GM21723 (cell line): Measurements from ENCODE around the gene GARNL3.

Source experiments
- ATAC-seq: cut with Tn5 transposase; IDR thresholded peaks from one replicate; pipeline ENCODE4 v1.9.1; 2021; ENCODE audit warnings: mild to moderate bottlenecking, moderate library complexity; ENCODE audit not compliant: unreplicated experiment

The GARNL3 gene

GRCh38 chr9:127399736-127400269, 135.2 kb downstream of the GARNL3 start:
- ATAC-seq: no peak

DNA sequence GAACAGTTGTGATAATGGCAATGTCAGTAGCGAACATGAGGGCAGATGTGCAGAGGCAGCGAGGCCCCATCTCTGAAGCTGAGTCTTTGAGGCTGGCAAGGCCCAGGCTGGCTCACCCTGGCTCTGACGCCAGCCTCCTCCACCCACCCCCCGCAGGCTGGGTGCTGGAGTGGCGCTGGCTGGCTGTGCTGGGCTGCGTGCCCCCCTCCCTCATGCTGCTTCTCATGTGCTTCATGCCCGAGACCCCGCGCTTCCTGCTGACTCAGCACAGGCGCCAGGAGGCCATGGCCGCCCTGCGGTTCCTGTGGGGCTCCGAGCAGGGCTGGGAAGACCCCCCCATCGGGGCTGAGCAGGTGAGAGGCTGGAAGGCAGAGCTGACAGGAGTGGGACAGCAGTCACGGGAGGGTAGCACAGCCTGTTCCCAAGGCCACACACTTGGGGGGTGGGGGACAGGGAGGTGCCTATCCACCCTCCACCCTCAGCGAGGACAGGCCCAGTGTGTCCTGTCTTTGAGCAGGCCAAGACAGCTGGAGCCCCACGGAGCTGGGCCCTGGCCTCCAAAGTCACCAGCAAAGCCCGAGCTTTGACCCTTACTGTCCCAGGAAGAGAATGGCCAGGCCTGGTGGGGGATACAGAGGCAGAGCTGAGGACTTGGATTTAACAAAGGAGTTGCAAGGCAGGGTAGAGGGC, 138.0 kb downstream of the GARNL3 start:
- no peak for ATAC-seq

DNA sequence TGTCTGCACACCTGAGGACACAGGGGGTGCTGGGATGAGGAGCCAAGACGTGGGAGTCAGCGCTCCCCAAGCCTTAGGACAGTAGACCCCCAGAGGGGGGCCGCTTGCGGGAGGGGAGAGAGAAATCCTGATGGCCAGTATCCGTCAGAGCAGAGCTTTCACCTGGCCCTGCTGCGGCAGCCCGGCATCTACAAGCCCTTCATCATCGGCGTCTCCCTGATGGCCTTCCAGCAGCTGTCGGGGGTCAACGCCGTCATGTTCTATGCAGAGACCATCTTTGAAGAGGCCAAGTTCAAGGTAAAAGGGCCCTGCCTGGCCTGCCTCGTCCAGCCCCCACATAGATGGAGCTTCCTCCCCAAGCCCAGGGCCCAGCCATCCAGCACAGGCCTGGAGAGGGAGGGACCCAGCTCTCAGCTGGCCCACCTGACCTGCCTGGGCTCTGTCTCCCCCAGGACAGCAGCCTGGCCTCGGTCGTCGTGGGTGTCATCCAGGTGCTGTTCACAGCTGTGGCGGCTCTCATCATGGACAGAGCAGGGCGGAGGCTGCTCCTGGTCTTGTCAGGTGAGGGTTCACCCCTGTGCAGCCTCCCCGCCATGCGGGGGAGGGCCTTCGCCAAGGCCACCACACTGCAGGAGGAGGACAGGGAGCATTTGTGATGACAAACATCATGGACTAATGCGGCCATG, 139.1 kb downstream of the GARNL3 start:
- no peak for ATAC-seq

DNA sequence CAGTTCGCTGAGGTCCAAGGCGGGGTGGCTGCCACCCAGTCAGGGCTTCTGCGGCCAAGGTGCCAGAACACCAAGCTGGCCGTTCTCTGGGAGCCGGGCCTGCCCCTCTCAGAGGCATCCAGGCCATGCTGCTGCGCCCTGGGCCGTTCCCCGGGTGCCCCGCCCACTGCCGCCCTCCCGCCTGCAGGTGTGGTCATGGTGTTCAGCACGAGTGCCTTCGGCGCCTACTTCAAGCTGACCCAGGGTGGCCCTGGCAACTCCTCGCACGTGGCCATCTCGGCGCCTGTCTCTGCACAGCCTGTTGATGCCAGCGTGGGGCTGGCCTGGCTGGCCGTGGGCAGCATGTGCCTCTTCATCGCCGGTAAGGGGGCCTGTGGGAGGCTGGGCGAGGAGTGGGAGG, 140.1 kb downstream of the GARNL3 start:
- ATAC-seq: no peak

DNA sequence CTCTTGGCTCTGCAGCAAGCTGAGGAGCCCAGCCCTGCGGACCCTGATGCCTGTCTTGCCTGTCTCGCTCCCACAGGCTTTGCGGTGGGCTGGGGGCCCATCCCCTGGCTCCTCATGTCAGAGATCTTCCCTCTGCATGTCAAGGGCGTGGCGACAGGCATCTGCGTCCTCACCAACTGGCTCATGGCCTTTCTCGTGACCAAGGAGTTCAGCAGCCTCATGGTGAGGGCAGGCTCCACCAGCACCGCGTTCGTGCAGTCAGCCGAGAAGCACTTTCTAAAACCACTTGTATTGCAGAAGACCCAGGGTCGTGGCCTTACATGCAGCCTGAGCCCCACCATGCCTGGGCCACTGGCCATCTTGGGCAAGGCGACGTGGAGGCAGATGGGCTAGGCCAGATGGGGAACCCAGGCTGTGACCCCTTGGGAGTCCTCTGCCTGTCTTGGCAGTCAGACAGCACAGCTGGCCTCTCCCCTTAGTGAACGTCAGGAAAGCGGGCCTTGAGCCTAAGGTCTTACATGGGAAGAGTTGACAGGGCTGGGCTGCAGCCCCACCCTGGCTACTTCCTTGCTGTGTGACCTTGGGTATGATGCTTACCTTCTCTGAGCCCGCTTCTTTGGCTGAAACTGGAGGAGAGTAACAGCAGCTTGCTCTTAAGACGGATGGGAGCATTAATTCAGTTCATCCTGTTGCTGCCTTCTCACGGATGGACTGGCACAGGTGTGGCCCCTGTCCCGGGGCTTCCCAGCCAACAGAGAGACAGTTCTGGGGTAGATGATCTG, 141.0 kb downstream of the GARNL3 start:
- ATAC-seq: no peak

DNA sequence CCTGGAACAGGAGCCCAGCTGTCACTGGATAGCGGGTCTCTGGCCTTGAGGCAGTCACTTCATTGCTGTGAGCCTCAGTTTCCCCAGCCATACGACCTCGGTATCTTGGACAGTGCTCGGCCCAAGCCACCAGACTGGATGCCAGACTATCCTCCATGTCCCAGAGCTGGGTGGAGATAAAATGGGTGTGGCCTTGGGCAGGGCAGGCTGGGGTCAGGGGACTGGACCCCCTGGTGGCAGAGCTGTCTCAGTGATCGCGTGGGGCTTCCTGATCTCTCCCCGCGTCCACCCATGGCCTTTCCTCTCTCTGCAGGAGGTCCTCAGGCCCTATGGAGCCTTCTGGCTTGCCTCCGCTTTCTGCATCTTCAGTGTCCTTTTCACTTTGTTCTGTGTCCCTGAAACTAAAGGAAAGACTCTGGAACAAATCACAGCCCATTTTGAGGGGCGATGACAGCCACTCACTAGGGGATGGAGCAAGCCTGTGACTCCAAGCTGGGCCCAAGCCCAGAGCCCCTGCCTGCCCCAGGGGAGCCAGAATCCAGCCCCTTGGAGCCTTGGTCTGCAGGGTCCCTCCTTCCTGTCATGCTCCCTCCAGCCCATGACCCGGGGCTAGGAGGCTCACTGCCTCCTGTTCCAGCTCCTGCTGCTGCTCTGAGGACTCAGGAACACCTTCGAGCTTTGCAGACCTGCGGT, 142.4 kb downstream of the GARNL3 start:
- no peak for ATAC-seq

DNA sequence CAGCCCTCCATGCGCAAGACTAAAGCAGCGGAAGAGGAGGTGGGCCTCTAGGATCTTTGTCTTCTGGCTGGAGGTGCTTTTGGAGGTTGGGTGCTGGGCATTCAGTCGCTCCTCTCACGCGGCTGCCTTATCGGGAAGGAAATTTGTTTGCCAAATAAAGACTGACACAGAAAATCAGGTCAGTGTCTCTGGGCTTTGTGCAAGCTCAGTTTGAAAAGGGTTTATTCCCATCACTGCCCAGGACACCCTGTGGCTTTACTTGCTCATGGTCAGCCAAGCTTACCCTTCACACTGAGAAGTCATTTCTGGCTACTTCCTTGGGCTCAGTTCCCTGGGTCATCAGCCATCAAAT, 142.9 kb downstream of the GARNL3 start:
- no peak for ATAC-seq

DNA sequence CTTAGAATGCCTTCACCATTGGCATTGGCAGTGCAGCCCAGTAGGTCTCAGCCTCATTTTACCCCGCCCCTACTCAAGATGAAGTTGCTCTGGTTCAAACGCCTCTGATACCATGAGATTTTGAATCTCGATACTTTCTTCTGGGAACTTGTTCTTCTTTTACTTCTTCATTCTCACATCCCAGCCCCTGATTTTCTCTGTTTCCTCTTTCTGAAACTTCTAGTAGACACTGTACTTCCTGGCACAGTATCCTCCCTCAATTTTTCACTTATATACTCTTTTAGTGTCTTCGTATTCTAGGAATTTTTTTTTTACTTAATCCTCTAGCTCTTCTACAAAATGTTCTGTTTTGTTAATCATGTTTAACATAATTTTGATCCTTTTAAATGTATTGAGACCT, 146.5 kb downstream of the GARNL3 start:
- no peak for ATAC-seq

DNA sequence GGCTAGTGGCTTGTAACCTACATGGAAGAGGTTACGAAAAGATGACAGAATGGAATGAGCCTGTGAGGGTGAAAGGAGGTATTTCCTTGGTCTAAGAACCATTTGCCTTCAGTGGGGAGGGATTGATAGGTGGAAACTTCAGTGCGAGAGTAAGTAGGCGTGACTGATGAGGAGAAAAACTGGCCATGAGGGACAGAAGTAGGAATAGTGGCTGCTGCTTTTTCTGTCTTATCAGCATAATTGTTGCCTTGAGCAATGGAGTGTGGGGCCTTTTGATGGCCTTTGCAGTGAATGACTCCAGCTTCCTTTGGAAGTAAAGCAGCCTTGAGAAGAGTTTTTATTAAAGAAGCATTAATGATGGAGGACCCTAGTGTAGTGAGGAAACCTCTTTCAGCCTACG, 150.6 kb downstream of the GARNL3 start:
- ATAC-seq: no peak

GRCh38 chr9:127415657-127416056, 151.1 kb downstream of the GARNL3 start:
- no peak for ATAC-seq

DNA sequence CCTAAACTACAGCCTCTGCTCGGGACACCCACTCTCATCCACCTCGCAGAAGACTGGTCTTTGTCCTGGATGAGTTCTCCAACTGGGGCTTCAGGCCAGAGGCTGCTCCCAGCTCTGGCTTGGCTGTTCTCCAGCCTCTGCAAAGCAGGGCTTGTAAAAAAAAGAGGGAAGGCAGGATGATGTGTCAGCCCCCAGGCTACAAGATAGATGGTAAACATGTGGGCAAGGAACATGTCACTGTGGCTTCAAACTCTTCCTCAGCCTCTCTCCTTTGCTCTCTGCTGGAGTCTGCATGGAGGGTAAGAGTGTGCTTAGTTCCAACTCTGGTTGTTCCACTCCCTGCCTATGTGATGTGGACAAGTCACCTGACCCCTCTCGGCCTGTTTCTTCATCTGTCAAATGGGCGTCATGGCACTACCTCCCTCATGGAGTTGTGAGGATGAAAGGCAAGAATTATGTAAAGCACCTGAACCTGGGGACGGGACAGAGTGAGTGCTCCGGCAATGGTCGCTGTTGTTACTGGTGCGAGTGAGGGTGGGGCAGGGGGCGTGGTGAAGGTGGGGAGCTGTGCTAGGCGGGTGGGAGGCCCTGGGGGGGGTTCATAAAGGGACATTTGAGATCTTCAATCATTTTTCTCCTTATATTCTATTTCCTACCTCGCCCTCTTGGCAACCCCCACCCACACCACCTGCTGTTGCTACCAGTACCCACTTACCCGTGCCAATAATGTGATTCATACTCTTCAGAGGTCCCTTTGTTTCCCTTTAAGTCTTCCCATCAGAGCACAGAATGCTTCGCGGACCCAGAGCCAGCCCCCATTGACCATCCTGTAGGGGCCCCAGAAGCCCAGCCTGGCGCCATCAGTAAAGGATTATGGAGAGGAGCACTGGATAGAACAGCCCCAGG, 152.8 kb downstream of the GARNL3 start:
- ATAC-seq: no peak

- ATAC-seq: no peak
Measured at GRCh38 chr9:127418037-127418471, 153.5 kb downstream of the GARNL3 start.

- no peak for ATAC-seq
Measured at GRCh38 chr9:127419348-127419747, 154.8 kb downstream of the GARNL3 start.

DNA sequence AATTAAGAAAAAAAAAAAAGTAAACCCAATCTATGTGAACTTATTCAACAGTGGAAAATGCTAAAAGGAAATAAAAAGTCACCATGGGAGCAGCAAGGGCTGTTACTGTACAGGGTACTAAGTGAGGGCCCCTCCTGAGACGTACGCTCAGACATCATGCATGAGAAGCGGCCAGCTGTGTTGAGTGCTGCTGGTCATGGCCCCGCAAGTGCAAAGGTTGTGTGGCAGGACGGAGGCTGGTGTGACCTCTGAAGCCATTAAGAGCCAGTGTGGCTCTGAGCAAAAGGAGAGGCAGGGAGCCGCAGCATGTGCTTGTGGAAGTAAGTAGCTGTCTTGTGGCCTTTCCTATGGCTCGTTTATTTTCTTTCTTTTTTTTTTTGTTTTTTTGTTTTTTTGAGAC, 156.5 kb downstream of the GARNL3 start:
- ATAC-seq: no peak

DNA sequence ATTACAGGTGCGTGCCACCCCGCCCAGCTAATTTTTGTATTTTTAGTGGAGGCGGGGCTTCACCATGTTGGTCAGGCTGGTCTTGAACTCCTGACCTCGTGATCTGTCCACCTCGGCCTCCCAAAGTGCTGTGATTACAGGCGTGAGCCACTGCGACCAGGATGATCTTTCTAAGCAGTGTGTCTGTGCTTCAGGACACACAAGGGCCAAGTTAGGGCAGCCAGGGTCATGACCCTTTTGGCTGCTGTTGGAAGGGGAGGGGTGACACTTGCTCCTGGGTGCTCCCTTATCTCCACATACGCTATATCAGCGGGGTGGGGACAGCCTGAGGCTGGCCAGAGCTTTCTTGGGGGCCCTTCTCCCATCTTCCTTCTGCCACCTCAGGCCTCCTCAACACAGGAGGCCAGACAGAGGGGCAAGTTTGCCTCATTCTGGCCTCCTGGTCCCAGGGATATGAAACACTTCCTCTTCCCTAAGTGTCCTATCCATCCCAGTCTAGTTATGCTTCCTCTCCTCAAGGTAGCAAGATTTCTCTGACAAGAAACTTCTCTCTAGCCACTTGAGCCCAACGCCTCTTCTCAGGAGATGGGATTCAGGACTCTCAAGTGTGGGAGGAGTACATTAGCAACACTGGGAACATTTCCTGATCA, 157.7 kb downstream of the GARNL3 start:
- no peak for ATAC-seq

GRCh38 chr9:127422787-127423186, 158.2 kb downstream of the GARNL3 start:
- no peak for ATAC-seq

DNA sequence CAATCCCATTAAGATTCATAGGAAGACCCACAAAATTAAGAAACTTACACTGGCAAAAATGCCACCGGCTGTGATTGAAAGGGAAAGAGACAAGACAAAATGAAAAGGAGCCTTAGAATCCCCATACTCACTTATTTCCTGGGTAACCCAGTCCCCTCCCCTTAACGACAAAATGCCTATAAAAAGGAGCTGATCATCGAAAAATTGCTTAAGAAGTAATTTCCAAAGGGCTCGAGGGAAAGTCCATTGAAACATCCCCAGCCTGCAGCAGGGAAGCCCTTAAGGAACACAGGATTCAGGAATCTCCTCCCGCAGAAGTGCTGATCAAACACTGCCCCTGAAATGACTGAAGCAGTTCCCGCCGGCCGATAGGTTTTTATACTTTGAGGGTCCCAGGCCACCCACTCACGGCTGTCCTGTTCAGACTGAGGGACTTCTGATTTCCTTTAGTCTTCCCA, 158.9 kb downstream of the GARNL3 start:
- ATAC-seq: no peak

GRCh38 chr9:127423934-127424675, 159.5 kb downstream of the GARNL3 start, which contains the start of gene ZNF79:
TSS of gene ZNF79 (plus strand) at chr9:127424382. CDS start at chr9:127424788, 406 bp downstream.
- ATAC-seq: peak; percentile 85

DNA sequence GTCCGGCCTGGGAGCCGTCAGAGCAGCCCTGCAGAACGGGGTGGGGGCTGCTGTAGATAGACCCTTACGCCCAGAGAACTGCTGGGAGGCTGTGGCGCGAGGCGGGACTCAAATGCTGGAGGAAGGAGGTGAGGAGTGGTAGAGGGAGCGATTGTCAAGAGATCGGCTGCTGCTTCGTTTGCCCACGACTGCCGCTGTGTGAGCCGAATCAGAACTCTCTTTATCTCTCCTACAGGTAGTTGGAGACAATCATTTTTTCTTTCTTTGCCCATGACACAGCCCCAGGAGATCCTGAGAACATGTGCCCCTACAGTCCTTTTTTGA, 160.1 kb downstream of the GARNL3 start:
- ATAC-seq: peak; percentile 22
